ENCODE results near the gene C15orf39.
"Not testable (repeated sequence)": the region's sequence is repeated elsewhere in the genome, so short reads cannot be mapped to it uniquely, and the experiment has no call there.

The C15orf39 gene

GRCh38 chr15:75209289-75209676, 7.6 kb downstream of the C15orf39 start:
- no peak for DNase-seq (ENCODE audit: extremely low read depth in 1 of 2, low read depth in 1 of 2)

- DNase-seq (ENCODE audit: extremely low read depth in 1 of 2, low read depth in 1 of 2): no peak
These were observed 9.1 kb downstream of the C15orf39 start for GRCh38 chr15:75210811-75211230.

GRCh38 chr15:75211436-75212199, 9.9 kb downstream of the C15orf39 start:
- no peak for DNase-seq (ENCODE audit: extremely low read depth in 1 of 2, low read depth in 1 of 2)

GRCh38 chr15:75212200-75212858, 10.6 kb downstream of the C15orf39 start:
- DNase-seq (ENCODE audit: extremely low read depth in 1 of 2, low read depth in 1 of 2): no peak

- no peak for DNase-seq (ENCODE audit: extremely low read depth in 1 of 2, low read depth in 1 of 2)
These were observed 11.6 kb downstream of the C15orf39 start for GRCh38 chr15:75213212-75213767.

- DNase-seq (ENCODE audit: extremely low read depth in 1 of 2, low read depth in 1 of 2): no peak
These were observed 12.1 kb downstream of the C15orf39 start for GRCh38 chr15:75213768-75214221.

GRCh38 chr15:75214293-75215096, 12.8 kb downstream of the C15orf39 start:
- DNase-seq (ENCODE audit: extremely low read depth in 1 of 2, low read depth in 1 of 2): no peak

GRCh38 chr15:75215107-75216004, 13.7 kb downstream of the C15orf39 start:
- DNase-seq (ENCODE audit: extremely low read depth in 1 of 2, low read depth in 1 of 2): no peak

GRCh38 chr15:75217012-75217411, 15.3 kb downstream of the C15orf39 start:
- DNase-seq (ENCODE audit: extremely low read depth in 1 of 2, low read depth in 1 of 2): no peak

- not testable (repeated sequence) for DNase-seq (ENCODE audit: extremely low read depth in 1 of 2, low read depth in 1 of 2)
These were observed 15.9 kb downstream of the C15orf39 start for GRCh38 chr15:75217574-75217973.

GRCh38 chr15:75219507-75219929, 17.8 kb downstream of the C15orf39 start:
- not testable (repeated sequence) for DNase-seq (ENCODE audit: extremely low read depth in 1 of 2, low read depth in 1 of 2)

GRCh38 chr15:75223688-75224087, 22.0 kb downstream of the C15orf39 start:
- no peak for DNase-seq (ENCODE audit: extremely low read depth in 1 of 2, low read depth in 1 of 2)

- no peak for DNase-seq (ENCODE audit: extremely low read depth in 1 of 2, low read depth in 1 of 2)
These were observed 22.6 kb downstream of the C15orf39 start for GRCh38 chr15:75224281-75224680.

- DNase-seq (ENCODE audit: extremely low read depth in 1 of 2, low read depth in 1 of 2): not testable (repeated sequence)
These were observed 23.6 kb downstream of the C15orf39 start for GRCh38 chr15:75225102-75225836.

GRCh38 chr15:75225951-75226732, 24.5 kb downstream of the C15orf39 start:
- no peak for DNase-seq (ENCODE audit: extremely low read depth in 1 of 2, low read depth in 1 of 2)

GRCh38 chr15:75227112-75227511, 25.4 kb downstream of the C15orf39 start:
- DNase-seq (ENCODE audit: extremely low read depth in 1 of 2, low read depth in 1 of 2): not testable (repeated sequence)

GRCh38 chr15:75227663-75228280, 26.1 kb downstream of the C15orf39 start:
- DNase-seq (ENCODE audit: extremely low read depth in 1 of 2, low read depth in 1 of 2): no peak

- DNase-seq (ENCODE audit: extremely low read depth in 1 of 2, low read depth in 1 of 2): no peak
These were observed 27.1 kb downstream of the C15orf39 start for GRCh38 chr15:75228787-75229186.
